IPS-20b (cell line): ENCODE data around the gene NXF2B.
"Not testable (repeated sequence)": the region's sequence is repeated elsewhere in the genome, so short reads cannot be mapped to it uniquely, and the experiment has no call there.

Experiments used
- H3K27ac ChIP-seq: one replicate; pipeline ENCODE4 v1.5.1; 2013; ENCODE audit warnings: low read length
- H3K27me3 ChIP-seq: 2 replicates; pipeline ENCODE4 v1.6.1; 2013; ENCODE audit warnings: mild to moderate bottlenecking, low read length, inconsistent platforms; ENCODE audit not compliant: insufficient read depth
- H3K36me3 ChIP-seq: 2 replicates; pipeline ENCODE4 v1.6.1; 2013; ENCODE audit warnings: low read depth, mild to moderate bottlenecking, inconsistent platforms, low read length, moderate library complexity; ENCODE audit not compliant: insufficient read depth
- H3K4me1 ChIP-seq: 2 replicates; pipeline ENCODE4 v1.6.1; 2013; ENCODE audit warnings: mild to moderate bottlenecking, control low read depth, inconsistent platforms, low read length, moderate library complexity; ENCODE audit not compliant: insufficient read depth
- H3K4me3 ChIP-seq: 2 replicates; pipeline ENCODE4 v1.5.1; 2013; ENCODE audit warnings: mild to moderate bottlenecking, low read length, inconsistent platforms
- H3K9ac ChIP-seq: 2 replicates; pipeline ENCODE4 v1.6.1; 2013; ENCODE audit warnings: low read depth, mild to moderate bottlenecking, inconsistent platforms, low read length, moderate library complexity
- H3K9me3 ChIP-seq: 2 replicates; pipeline ENCODE4 v1.6.1; 2013; ENCODE audit warnings: mild to moderate bottlenecking, low read depth, low read length, inconsistent platforms; ENCODE audit not compliant: insufficient read depth

The NXF2B gene, protein sequence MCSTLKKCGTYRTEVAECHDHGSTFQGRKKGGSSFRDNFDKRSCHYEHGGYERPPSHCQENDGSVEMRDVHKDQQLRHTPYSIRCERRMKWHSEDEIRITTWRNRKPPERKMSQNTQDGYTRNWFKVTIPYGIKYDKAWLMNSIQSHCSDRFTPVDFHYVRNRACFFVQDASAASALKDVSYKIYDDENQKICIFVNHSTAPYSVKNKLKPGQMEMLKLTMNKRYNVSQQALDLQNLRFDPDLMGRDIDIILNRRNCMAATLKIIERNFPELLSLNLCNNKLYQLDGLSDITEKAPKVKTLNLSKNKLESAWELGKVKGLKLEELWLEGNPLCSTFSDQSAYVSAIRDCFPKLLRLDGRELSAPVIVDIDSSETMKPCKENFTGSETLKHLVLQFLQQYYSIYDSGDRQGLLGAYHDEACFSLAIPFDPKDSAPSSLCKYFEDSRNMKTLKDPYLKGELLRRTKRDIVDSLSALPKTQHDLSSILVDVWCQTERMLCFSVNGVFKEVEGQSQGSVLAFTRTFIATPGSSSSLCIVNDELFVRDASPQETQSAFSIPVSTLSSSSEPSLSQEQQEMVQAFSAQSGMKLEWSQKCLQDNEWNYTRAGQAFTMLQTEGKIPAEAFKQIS

DNA sequence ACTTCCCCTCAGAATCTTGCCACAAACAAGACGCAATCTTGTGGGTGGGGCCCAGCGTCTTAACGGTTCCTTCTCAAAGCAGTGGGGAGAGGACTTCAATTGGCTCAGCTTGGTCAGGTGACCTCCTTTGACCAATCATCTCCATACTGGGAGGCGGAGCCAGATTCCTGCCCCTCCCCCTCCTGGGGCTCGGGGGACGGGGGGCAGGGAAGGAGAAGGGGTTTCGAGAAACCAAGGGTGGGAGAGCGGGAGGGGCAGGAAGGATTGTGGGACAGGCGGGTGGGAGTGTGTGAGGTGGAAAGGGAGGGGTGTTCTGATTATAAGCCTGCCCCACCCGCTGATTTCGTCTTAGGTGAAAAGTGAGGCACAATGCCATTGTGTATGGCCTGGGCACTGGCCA, at the start of gene NXF2B:
Gene NXF2B (minus strand): TSS at position 101 of the 400 bp plus-strand sequence. CDS start 59,972 bp downstream, outside the sequence.
- H3K4me3 ChIP-seq, H3K36me3 ChIP-seq, H3K4me1 ChIP-seq, H3K9me3 ChIP-seq, H3K27ac ChIP-seq, H3K27me3 ChIP-seq, H3K9ac ChIP-seq: not testable (repeated sequence)

DNA sequence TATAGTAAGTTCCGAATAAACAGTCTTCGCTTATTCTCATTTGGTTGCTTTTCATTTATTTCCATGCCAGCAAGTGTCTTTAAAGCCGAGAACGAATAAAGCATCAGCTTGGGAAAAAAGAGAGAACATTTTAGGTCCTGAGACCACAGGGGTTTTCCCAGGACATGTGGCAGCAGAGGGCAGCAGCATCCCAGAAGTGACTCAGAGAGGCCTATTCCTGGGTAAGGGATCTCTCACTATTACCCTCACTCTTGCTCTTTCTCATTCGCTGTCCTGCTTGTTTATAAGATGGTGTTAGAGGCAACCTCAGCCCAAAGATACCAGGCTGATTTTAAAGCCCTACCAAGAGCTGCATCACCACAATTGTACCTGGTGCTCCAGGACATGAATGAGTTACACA, 39.0 kb upstream of the NXF2B start:
- H3K4me1 ChIP-seq, H3K9me3 ChIP-seq, H3K27me3 ChIP-seq, H3K9ac ChIP-seq, H3K36me3 ChIP-seq, H3K27ac ChIP-seq, H3K4me3 ChIP-seq: not testable (repeated sequence)

DNA sequence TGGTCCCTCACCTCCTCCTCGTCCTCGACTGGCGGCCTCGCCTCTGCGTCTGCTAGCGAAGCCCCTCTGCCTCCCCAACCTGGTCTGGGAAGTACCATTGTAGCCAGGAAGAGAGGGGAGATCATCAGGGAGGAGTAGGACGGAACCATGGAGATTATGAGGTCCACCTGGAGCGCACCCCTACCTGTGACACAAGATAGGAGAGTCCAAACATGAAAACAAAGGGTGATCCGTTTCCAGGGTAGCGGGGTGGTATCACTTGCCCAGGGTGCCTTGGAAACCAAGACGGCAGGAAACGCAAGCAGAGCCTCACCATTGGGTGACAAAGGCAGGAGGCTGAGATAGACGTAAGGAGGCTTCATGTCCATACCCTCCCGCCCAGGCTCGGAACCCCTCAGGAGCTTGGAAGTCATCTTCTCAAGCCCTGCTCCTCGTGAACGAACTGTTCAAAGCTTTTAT, 32.0 kb upstream of the NXF2B start, which contains the start of gene TCP11X2:
Gene TCP11X2 (minus strand): TSS at position 51 of the 459 bp plus-strand sequence.
- H3K4me3 ChIP-seq, H3K4me1 ChIP-seq, H3K27ac ChIP-seq, H3K27me3 ChIP-seq, H3K36me3 ChIP-seq, H3K9me3 ChIP-seq, H3K9ac ChIP-seq: not testable (repeated sequence)

DNA sequence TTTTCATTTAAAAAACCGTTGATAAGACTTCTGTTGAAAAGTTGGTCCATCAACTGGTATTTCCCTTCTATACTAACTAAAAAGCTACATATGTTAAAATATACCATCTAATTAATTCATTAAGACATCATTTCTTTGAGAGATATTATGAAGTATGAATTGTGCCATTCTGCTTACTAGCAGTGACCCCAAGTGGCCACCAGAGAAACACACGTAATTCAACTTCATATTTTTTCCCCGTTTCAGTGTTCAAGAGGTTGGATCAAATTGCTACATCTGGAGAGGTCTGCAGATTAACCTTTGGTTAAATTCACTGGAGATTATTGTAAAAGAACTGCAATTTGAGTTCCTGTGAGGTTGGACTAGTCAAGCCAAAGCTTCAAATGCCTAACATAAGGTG, 30.4 kb upstream of the NXF2B start:
- not testable (repeated sequence) for H3K4me3 ChIP-seq, H3K36me3 ChIP-seq, H3K9ac ChIP-seq, H3K27ac ChIP-seq, H3K4me1 ChIP-seq, H3K27me3 ChIP-seq, H3K9me3 ChIP-seq

DNA sequence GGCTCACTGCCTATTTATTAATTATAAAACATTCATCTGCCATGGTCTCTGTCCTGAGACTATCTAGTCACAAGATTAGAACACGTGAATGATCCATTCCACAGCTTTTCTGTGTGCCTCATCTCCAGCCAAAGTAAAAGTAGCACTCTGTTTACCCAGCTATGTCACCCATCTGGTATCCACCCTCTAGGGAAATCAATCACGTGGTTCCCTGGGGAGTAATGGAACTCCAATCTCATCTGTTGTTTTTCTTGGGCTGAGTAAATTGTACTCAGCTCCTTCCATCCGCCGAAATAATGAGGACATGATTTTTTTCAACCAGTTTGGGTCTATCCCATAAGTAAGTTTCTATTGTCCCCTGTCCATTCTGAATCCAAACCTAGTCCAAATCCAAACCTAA, 18.8 kb upstream of the NXF2B start:
- not testable (repeated sequence) for H3K4me1 ChIP-seq, H3K9ac ChIP-seq, H3K9me3 ChIP-seq, H3K27me3 ChIP-seq, H3K27ac ChIP-seq, H3K36me3 ChIP-seq, H3K4me3 ChIP-seq

DNA sequence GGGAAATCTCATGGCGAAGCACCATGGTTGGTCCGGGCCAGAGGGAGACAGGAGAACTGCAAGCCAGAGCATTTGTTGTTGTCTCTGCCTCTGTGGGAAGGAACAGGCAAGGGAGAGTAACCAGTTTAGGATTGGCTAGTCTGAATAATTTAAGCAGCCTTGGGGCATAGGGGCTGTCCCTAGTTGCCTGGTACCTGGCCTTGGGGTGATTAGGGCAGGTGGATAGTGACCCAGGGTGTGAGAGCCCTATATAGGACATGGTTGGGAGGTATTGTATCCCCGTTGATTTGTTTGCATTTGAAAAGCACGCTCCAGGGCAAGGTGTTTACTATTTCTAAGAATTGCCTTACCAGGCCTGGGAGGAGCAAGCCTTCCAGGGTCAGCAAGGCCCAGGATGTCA, 25.3 kb downstream of the NXF2B start:
- H3K27me3 ChIP-seq, H3K9me3 ChIP-seq, H3K36me3 ChIP-seq, H3K4me3 ChIP-seq, H3K4me1 ChIP-seq, H3K9ac ChIP-seq, H3K27ac ChIP-seq: not testable (repeated sequence)

DNA sequence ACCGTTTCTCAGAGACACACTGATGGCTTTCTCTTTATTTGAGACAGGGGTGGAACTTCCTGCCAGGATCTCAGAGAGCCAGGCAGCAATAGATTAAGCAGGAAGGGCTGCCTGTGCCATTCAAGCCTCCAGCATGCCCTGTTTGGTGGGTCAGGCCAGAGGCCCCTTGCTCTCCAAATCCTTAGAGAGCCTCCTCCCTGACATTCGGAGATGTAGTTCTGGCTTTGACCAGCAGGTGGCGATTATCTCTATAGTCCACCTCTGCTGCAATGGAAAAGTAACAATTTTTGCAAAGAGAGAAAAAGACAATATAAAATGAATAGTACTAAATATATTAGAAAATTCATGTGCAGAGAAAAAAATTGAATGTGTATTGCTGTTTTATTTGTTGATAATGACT, 93.9 kb downstream of the NXF2B start:
- H3K4me1 ChIP-seq, result no peaks in the 10 kb centered on the region
- H3K4me3 ChIP-seq, result no peak overlapping the region
- H3K27me3 ChIP-seq, result no peaks in the 10 kb centered on the region
- H3K36me3 ChIP-seq, result no peaks in the 10 kb centered on the region
- H3K27ac ChIP-seq, result no peak overlapping the region
- H3K9me3 ChIP-seq, result no peaks in the 10 kb centered on the region
- H3K9ac ChIP-seq, result no peak overlapping the region

DNA sequence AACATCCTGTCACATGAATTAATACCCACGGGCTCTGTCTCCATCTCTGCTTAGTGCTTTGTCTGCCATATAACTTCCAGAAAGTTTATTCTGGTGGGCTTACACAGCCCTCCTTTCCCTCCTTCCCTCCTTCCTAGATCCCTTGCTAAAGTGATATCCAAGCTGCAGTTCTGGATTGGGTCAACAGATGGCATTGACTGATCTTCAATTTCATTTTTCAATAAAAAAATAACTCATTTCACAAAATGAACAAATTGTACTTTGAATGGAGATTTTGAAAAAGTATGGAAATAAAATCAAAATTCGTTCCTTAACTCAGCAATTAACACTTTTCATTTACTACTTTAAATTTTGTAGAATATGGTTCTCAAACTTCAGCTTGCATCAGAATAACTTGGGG, 97.9 kb downstream of the NXF2B start:
- H3K36me3 ChIP-seq, result no peaks in the 10 kb centered on the region
- no peaks in the 10 kb centered on the region for H3K4me1 ChIP-seq
- no peak overlapping the region for H3K9ac ChIP-seq
- H3K4me3 ChIP-seq, result no peak overlapping the region
- H3K27ac ChIP-seq, result no peak overlapping the region
- H3K27me3 ChIP-seq, result no peaks in the 10 kb centered on the region
- H3K9me3 ChIP-seq, result no peaks in the 10 kb centered on the region

DNA sequence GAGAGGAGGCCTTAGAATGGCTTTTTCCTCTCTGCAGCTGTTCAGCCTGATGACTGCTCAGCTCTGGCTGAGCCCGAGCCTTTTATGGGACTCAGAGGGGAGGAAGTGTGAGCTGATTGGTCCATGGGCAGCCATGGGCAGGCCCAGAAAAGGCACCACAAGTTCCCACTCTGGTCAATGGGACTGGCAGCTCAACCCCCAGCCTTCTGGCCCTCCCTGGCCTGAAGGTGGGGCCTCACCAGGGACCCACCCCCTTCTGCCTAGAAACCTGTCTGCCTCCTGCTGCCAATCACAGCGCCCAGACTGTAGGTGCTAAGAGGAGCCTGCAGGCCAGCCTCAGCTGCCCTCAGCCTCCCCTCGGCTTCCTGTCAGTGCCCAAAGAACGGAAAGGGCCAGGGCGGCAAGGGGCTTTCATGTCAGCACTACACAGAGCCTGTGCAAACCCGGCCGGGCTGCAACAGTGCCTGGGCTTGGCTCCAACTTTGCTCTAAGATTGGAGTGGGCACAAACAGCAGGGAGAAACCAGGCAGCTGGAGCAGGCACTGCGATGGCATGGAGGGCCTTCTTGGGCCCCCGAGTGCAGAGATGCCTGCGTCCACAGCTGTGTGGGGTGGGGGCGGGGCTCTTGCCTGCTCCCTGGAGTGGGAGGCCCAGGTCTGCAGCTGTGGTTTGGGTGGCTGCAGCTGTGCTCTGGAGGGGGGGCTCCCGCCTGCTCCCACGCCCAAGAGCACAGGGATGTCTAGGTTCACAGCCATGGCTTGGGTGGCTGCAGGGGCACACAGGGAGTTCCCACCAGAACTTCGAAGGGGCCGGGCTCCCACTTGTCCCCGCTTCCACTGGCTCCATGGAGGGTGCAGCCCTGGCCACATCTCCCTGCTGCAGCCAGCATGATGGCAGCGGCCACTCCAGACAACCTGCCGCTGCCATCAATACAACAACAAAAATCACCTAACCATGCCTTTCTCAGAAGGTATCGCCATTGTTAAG, 100.2 kb downstream of the NXF2B start:
- Histone ChIP-seq H3K9ac (no peak overlapping the region), H3K4me3 (no peak overlapping the region), H3K27ac (no peak overlapping the region), H3K4me1 (no peaks in the 10 kb centered on the region), H3K27me3 (no peaks in the 10 kb centered on the region), H3K36me3 (no peaks in the 10 kb centered on the region), H3K9me3 (no peaks in the 10 kb centered on the region)

DNA sequence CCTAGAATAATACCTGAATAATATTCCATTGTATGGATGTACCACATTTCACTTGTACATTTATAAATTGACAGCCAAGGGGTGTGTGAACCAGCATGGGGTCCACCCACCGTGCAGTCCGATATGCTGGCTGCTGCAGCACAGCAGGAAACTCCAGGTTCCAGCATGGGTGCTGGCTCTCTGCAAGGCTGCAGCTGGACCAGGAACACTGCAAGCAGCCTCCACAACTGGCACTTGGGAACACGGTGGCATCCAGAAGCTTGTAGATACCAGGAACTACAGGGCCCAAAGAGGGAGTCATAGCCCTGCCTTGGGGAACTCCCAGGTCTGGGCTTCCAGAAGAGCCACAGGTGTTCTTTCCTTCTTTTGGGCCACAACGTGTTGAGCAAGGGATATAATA, 101.6 kb downstream of the NXF2B start:
- Histone ChIP-seq H3K4me1 (no peaks in the 10 kb centered on the region), H3K4me3 (no peak overlapping the region), H3K27ac (no peak overlapping the region), H3K36me3 (no peaks in the 10 kb centered on the region), H3K9ac (no peak overlapping the region), H3K9me3 (no peaks in the 10 kb centered on the region), H3K27me3 (no peaks in the 10 kb centered on the region)
